ENCODE results near the gene CDH5. TPM values are rescaled to one million over a fixed set of nuclear protein-coding genes. Genes with fewer than 3 reads are reported as not detected.

The CDH5 gene
- total RNA-seq, 1 donor from 2014 or later = not detected

DNA sequence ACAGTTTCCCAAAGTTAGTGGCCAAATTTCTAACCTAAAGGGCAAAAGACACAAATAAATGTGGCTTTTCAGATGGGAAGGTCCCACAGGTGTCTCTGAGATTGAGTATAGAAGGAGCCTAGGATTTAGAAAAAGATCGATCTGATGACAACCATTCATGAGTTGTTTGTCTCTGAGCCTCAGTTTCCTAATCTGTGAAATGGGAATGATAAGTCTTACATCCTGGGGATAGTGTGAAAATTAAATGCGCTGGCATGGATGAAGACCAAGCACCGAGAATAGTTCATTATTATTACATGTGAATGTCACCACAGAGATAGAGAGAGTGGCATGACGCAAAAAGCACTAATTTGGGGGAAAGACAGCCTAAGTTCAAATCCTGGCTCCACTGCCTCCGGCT lies 7.2 kb downstream of the CDH5 start:
- FAIRE-seq = no peak
- Histone ChIP-seq H3K4me3 (ENCODE audit: low read depth, low read length) (no peak overlapping the region), H3K36me3 (ENCODE audit: control insufficient read depth, insufficient read depth, low read length) (no peaks in the 10 kb centered on the region), H3K27me3 (ENCODE audit: control insufficient read depth, insufficient read depth, low read length) (no peaks in the 10 kb centered on the region)
- TF ChIP-seq, protein P1, sequence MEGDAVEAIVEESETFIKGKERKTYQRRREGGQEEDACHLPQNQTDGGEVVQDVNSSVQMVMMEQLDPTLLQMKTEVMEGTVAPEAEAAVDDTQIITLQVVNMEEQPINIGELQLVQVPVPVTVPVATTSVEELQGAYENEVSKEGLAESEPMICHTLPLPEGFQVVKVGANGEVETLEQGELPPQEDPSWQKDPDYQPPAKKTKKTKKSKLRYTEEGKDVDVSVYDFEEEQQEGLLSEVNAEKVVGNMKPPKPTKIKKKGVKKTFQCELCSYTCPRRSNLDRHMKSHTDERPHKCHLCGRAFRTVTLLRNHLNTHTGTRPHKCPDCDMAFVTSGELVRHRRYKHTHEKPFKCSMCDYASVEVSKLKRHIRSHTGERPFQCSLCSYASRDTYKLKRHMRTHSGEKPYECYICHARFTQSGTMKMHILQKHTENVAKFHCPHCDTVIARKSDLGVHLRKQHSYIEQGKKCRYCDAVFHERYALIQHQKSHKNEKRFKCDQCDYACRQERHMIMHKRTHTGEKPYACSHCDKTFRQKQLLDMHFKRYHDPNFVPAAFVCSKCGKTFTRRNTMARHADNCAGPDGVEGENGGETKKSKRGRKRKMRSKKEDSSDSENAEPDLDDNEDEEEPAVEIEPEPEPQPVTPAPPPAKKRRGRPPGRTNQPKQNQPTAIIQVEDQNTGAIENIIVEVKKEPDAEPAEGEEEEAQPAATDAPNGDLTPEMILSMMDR (IDR thresholded peaks at IDR 0.05; ENCODE audit: insufficient read depth, low read length, severe bottlenecking) = no peak
- no peak for DNase-seq (ENCODE audit: low read depth)

DNA sequence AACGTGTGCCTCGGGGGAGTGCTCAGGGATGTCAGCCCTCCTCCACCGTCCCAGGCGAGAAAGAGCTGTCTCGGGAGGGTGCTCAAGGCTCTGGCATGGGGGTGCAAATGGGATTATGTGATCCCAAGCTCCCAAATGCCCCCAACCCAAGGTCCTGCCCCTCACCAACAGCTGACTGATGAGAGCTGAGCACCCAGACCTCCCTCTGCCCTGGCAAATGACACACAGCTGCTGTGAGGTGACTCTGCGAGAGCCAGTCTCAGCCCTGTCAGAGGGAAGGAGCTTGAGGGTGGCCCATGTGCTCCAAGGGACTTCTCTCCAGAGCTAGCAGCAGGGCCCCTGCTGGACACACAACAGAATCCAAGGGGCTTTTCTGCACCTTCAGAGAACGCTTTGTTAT lies 7.7 kb downstream of the CDH5 start:
- FAIRE-seq = no peak
- Histone ChIP-seq H3K36me3 (ENCODE audit: control insufficient read depth, insufficient read depth, low read length) (no peaks in the 10 kb centered on the region), H3K27me3 (ENCODE audit: control insufficient read depth, insufficient read depth, low read length) (no peaks in the 10 kb centered on the region), H3K4me3 (ENCODE audit: low read depth, low read length) (no peak overlapping the region)
- DNase-seq (ENCODE audit: low read depth) = no peak
- TF ChIP-seq, protein P1 (IDR thresholded peaks at IDR 0.05; ENCODE audit: insufficient read depth, low read length, severe bottlenecking) = no peak

DNA sequence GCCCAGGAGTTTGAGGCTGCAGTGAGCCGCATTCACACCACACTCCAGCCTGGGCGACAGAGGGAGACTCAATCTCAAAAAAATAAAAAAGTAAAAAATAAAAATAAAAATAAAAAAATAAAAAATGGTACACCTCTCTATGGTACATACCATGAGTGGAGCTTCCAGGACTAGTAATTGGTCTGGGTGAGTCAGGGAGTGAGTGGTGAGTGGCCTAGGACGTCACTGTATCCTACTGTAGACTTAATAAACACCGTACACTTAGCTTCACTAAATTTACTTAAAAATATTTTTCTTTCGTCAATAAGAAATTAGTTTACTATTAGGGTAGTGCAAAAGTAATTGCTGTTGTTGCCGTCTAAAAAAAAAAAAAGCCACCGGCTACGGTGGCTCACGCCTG lies 9.0 kb downstream of the CDH5 start:
- no peaks in the 10 kb centered on the region for H3K27me3 ChIP-seq (ENCODE audit: control insufficient read depth, insufficient read depth, low read length)
- TF ChIP-seq, protein P1 (IDR thresholded peaks at IDR 0.05; ENCODE audit: insufficient read depth, low read length, severe bottlenecking) = no peak
- no peak for DNase-seq (ENCODE audit: low read depth)
- no peaks in the 10 kb centered on the region for H3K36me3 ChIP-seq (ENCODE audit: control insufficient read depth, insufficient read depth, low read length)
- H3K4me3 ChIP-seq (ENCODE audit: low read depth, low read length) = no peak overlapping the region
- no peak for FAIRE-seq

DNA sequence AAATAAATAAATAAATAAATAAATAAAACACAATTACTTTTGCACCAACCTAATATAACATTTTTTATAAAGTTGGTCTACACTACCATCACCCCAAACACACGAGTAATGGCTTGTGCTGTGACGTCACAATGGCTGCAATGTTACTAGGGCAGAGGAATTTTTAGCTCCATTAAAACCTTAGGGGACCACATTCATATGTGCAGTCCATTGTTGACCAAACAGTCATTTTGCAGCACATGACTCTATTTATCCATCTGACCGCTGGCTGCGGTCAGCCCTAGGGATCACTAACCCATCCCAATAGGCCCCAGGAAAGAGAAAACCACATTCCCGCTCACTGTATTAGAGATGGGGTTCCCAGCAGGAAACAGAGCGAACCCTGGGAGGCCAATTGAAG lies 9.6 kb downstream of the CDH5 start:
- TF ChIP-seq, protein P1 (IDR thresholded peaks at IDR 0.05; ENCODE audit: insufficient read depth, low read length, severe bottlenecking) = no peak
- Histone ChIP-seq H3K36me3 (ENCODE audit: control insufficient read depth, insufficient read depth, low read length) (no peaks in the 10 kb centered on the region), H3K4me3 (ENCODE audit: low read depth, low read length) (no peak overlapping the region), H3K27me3 (ENCODE audit: control insufficient read depth, insufficient read depth, low read length) (no peaks in the 10 kb centered on the region)
- no peak for FAIRE-seq
- DNase-seq (ENCODE audit: low read depth) = no peak

DNA sequence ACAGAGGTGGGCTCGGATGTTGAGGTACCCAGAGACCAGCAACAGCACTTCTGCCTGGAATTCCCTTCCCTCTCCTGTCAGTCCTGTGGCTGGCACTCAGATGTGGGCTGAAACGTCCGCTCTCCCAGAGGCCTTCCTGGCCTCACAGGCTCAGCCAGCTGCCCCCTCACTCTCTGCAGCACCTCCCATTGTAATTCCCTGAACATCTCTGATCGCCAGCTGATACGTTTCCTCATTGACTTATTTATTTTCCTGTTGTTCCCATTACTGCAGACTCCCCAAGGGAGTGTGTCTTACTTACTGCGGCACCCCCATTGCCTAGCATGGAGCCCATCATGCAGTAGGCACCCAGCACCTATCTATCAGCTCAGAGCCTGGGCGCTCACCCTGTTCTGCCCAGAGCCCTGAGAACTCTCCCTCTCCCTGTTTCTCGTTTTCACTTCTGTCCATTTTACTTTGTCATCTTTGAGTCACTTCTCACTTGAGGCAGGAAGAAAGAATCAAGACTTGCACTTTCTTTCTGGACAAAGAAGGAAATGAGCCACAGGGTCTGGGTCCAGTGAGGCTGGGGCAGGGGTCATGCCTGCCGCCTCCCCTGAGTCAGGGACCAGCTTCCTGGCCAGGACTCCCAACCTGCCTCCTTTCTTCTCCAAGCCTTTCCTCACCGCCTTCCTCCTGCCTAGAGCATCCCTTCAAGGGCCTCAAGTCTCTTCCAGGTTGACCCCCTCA lies 10.2 kb downstream of the CDH5 start:
- Histone ChIP-seq H3K36me3 (ENCODE audit: control insufficient read depth, insufficient read depth, low read length) (no peaks in the 10 kb centered on the region), H3K4me3 (ENCODE audit: low read depth, low read length) (no peak overlapping the region), H3K27me3 (ENCODE audit: control insufficient read depth, insufficient read depth, low read length) (no peaks in the 10 kb centered on the region)
- no peak for FAIRE-seq
- TF ChIP-seq, protein P1 (IDR thresholded peaks at IDR 0.05; ENCODE audit: insufficient read depth, low read length, severe bottlenecking) = no peak
- no peak for DNase-seq (ENCODE audit: low read depth)

DNA sequence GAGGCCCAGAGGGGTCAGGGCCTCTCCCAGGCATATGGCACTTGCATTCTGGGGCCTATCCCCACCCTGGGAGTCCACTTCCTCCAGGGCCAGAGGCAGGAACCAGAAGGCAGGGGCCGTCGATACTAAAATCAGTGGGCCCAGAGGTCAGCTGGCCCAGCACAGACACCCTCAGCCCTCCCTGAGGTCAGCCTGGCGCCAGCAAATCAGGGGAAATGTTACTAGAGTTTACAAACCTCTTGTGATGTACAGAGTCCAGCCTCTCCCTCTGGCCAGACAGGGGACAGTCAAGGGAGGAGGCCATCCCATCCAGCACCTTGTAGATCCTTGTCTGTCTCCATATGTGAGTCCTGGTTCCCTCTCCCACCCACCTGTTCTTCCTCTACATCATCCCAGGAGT lies 10.8 kb downstream of the CDH5 start:
- Histone ChIP-seq H3K27me3 (ENCODE audit: control insufficient read depth, insufficient read depth, low read length) (no peaks in the 10 kb centered on the region), H3K36me3 (ENCODE audit: control insufficient read depth, insufficient read depth, low read length) (no peaks in the 10 kb centered on the region), H3K4me3 (ENCODE audit: low read depth, low read length) (no peak overlapping the region)
- TF ChIP-seq, protein P1 (IDR thresholded peaks at IDR 0.05; ENCODE audit: insufficient read depth, low read length, severe bottlenecking) = no peak
- no peak for DNase-seq (ENCODE audit: low read depth)
- FAIRE-seq = no peak

Data from bronchial epithelial cell (primary cell).